ENCODE data around the gene SIVA1.

The SIVA1 gene

DNA sequence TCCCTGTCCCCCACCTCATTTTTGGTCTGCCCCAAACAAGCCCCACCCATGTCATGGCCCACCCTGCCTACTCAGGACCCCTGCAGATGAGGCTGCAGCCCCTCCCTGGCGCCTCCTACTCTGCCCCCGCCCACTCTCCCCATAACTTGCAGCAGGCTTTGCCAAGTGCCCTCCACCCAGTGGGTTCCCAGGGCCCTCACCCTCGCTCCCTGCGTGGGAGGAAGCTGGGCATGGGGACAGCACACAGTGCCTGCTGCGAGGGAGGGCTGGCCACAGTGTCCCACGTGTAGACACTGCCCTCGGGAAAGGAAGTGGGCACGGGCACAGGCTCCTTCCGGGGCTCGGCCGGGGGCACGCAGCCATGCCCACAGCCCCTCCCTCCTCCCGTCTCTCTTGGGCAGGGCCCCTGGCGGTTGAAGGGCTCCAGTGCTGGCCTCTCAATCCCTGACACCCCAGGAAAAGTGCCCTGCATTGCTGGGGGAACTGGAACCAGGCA lies 33.2 kb downstream of the SIVA1 start:
- DNase-seq: peak; percentile 36 to 74 (median 59)
- Histone ChIP-seq H3K36me3 (ENCODE audit: control insufficient read depth in 4 of 4, insufficient read depth in 4 of 4, low read length in 3 of 4) (peaks cover 1 to 64% (median 17%) of the 10 kb centered on the region in 4 experiments), H3K9me3 (ENCODE audit: control extremely low read depth in 1 of 5, control insufficient read depth in 4 of 5, insufficient read depth in 2 of 5, low read depth in 1 of 5, low read length in 4 of 5) (no peaks in the 10 kb centered on the region), H3K27me3 (replicated peaks in 2 of 5; ENCODE audit: control insufficient read depth in 4 of 5, insufficient read depth in 5 of 5, low read length in 4 of 5) (no peaks in the 10 kb centered on the region), H3K27ac (ENCODE audit: insufficient read depth in 1 of 2, low read depth in 1 of 2, low read length in 2 of 2, poor library complexity in 1 of 2, severe bottlenecking in 2 of 2) (no peak overlapping the region), H3K4me1 (ENCODE audit: control extremely low read depth in 1 of 4, control insufficient read depth in 4 of 4, insufficient read depth in 4 of 4, low read length in 3 of 4) (peaks cover 0 to 53% (median 32%) of the 10 kb centered on the region in 4 experiments), H3K4me3 (ENCODE audit: control insufficient read depth in 1 of 7, extremely low read depth in 1 of 7, insufficient read depth in 4 of 7, low read depth in 2 of 7, low read length in 6 of 7) (peak overlapping the region in 1 of 7 experiments; percentile 28)
- WGBS (ENCODE audit: insufficient coverage): 21% methylated on average over 8 of the region's 14 CpGs
- POLR2A ChIA-PET: no interaction called here
- CTCF ChIA-PET: interaction anchor here (1.2 to 1.9 kb wide), 4 partner anchors 8 to 40 kb away, joined by 3 to 7 read pairs (median 4); no protein-coding TSS in a partner anchor

DNA sequence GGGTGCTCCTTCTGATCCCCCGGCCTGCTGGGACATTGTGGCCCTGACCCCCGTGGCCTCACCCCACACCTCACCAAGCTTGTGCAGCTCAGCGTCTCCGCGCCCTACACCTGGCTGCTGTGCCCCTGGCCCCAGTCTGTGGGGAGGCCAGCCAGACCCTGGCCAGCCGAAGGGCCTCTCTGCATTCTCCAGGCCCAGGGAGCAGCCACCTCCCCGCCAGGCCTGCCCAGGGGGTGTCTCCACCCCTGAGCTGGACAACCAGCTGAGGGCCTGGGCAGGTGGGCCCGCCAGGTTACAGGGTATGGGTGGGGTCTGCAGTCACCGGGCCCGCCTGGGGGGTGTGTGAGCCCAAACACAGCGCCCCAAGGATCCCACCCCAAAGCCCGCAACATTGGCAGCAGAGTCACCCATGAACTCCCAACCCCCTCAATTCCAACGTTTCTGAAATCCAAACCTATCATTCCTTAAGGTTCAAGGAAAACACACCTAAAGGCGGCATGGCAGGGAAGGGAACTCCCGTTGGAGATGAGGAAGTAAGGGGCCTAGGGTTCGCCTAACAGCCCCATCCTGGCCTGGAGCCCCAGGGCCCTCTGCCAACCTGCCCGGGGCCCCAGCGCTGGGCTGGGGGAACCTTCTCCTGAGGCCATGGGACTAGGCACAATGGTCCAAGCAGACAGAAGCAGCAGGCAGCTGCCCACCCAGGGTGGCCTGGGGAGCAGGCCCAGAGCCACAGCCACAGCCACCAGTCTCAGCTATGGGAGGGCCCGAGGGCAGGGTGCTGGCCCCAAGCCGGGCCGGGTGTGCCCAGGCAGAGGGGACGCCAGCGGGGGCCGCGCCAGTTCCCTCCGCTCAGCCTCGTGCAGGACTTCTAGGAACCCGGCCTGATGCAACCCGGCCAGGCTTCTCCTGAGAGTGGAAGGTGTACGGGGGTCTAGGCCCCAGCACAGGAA lies 34.1 kb downstream of the SIVA1 start:
- ChIA-PET POLR2A (interaction anchor here (1.0 kb wide), 1 partner anchor 11 kb away, joined by 3 read pairs; no protein-coding TSS in a partner anchor), CTCF (interaction anchor here (1.0 to 1.9 kb wide), 8 partner anchors 9 to 39 kb away, joined by 3 to 8 read pairs (median 4); no protein-coding TSS in a partner anchor)
- WGBS (ENCODE audit: insufficient coverage): 78% methylated on average over 19 of the region's 30 CpGs
- Histone ChIP-seq H3K9me3 (ENCODE audit: control extremely low read depth in 1 of 5, control insufficient read depth in 4 of 5, insufficient read depth in 2 of 5, low read depth in 1 of 5, low read length in 4 of 5) (no peaks in the 10 kb centered on the region), H3K27ac (ENCODE audit: insufficient read depth in 1 of 2, low read depth in 1 of 2, low read length in 2 of 2, poor library complexity in 1 of 2, severe bottlenecking in 2 of 2) (peak overlapping the region in 1 of 2 experiments; percentile 34), H3K27me3 (replicated peaks in 2 of 5; ENCODE audit: control insufficient read depth in 4 of 5, insufficient read depth in 5 of 5, low read length in 4 of 5) (no peaks in the 10 kb centered on the region), H3K4me3 (ENCODE audit: control insufficient read depth in 1 of 7, extremely low read depth in 1 of 7, insufficient read depth in 4 of 7, low read depth in 2 of 7, low read length in 6 of 7) (peak overlapping the region in 2 of 7 experiments; percentile 28 to 45), H3K4me1 (ENCODE audit: control extremely low read depth in 1 of 4, control insufficient read depth in 4 of 4, insufficient read depth in 4 of 4, low read length in 3 of 4) (peaks cover 0 to 53% (median 32%) of the 10 kb centered on the region in 4 experiments), H3K36me3 (ENCODE audit: control insufficient read depth in 4 of 4, insufficient read depth in 4 of 4, low read length in 3 of 4) (peaks cover 3 to 70% (median 24%) of the 10 kb centered on the region in 4 experiments)
- no peak for DNase-seq

DNA sequence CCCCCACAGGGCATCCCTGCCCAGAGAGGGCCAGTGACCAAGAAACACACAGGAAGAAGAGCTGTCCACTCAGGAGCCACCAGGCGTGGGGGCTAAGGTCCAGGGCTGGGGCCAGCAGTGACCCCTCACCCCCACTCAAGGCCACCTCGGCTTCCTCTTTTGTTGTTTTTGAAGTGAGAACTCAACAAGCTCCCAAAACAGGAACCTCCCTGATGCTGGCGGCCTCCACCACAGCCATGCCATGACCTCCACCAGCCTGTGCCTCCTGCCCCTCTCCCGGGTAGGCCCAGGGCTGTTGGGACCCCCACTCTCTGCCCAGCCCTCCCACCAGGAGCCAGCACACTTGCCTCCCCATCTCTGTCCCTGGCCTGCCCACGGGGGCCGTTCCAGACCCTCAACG lies 34.8 kb downstream of the SIVA1 start:
- 75% methylated on average over 6 of the region's 7 CpGs for WGBS (ENCODE audit: insufficient coverage)
- POLR2A ChIA-PET: interaction anchor here (1.0 kb wide), 1 partner anchor 10 kb away, joined by 3 read pairs; no protein-coding TSS in a partner anchor
- Histone ChIP-seq H3K4me3 (ENCODE audit: control insufficient read depth in 1 of 7, extremely low read depth in 1 of 7, insufficient read depth in 4 of 7, low read depth in 2 of 7, low read length in 6 of 7) (peak overlapping the region in 1 of 7 experiments; percentile 42), H3K4me1 (ENCODE audit: control extremely low read depth in 1 of 4, control insufficient read depth in 4 of 4, insufficient read depth in 4 of 4, low read length in 3 of 4) (peaks cover 0 to 53% (median 32%) of the 10 kb centered on the region in 4 experiments), H3K9me3 (ENCODE audit: control extremely low read depth in 1 of 5, control insufficient read depth in 4 of 5, insufficient read depth in 2 of 5, low read depth in 1 of 5, low read length in 4 of 5) (no peaks in the 10 kb centered on the region), H3K27ac (ENCODE audit: insufficient read depth in 1 of 2, low read depth in 1 of 2, low read length in 2 of 2, poor library complexity in 1 of 2, severe bottlenecking in 2 of 2) (peak overlapping the region in 1 of 2 experiments; percentile 34), H3K36me3 (ENCODE audit: control insufficient read depth in 4 of 4, insufficient read depth in 4 of 4, low read length in 3 of 4) (peaks cover 3 to 74% (median 23%) of the 10 kb centered on the region in 4 experiments), H3K27me3 (replicated peaks in 2 of 5; ENCODE audit: control insufficient read depth in 4 of 5, insufficient read depth in 5 of 5, low read length in 4 of 5) (no peaks in the 10 kb centered on the region)
- CTCF ChIA-PET: interaction anchor here (1.0 to 1.9 kb wide), 8 partner anchors 10 to 38 kb away, joined by 3 to 8 read pairs (median 4); no protein-coding TSS in a partner anchor
- DNase-seq: peak in 2 of 3 donors; percentile 72 to 78

DNA sequence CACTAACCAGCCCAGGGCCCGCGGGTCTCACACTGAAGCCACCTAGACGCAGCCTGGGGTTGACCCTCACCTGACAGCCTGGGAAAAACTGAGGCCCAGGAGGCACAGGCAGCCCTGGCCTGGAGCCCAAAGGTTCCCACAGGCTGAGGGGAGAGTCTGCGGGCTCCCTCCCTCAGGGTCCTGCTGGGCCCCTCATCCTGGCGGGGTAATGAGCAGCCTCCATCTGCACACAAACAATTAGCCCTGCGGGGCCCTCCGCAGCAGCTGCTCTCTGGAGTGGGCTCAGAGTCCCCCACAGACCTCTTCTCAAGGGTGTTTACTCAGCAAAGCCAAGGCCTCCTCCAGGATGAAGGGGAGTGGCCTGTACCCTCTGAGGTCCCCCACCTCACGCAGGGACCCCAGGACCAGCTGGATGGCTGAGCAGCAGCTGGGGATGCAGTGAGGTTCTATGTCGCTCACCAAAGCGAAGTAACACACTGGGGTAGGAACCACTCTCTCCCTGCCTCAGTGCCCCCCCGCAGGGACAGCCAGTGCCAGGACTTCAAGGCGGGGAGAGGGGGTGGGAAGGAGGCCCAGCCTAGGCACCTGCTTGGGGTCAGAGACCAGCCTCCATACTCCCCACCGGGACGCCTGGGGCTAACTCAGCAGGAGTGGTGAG lies 35.3 kb downstream of the SIVA1 start:
- WGBS (ENCODE audit: insufficient coverage): 91% methylated on average over 13 of the region's 14 CpGs
- no peaks in the 10 kb centered on the region for H3K27me3 ChIP-seq (replicated peaks in 2 of 5; ENCODE audit: control insufficient read depth in 4 of 5, insufficient read depth in 5 of 5, low read length in 4 of 5)
- no peak overlapping the region for H3K4me3 ChIP-seq (ENCODE audit: control insufficient read depth in 1 of 7, extremely low read depth in 1 of 7, insufficient read depth in 4 of 7, low read depth in 2 of 7, low read length in 6 of 7)
- H3K9me3 ChIP-seq (ENCODE audit: control extremely low read depth in 1 of 5, control insufficient read depth in 4 of 5, insufficient read depth in 2 of 5, low read depth in 1 of 5, low read length in 4 of 5): no peaks in the 10 kb centered on the region
- H3K27ac ChIP-seq (ENCODE audit: insufficient read depth in 1 of 2, low read depth in 1 of 2, low read length in 2 of 2, poor library complexity in 1 of 2, severe bottlenecking in 2 of 2): peak overlapping the region in 1 of 2 experiments; percentile 34
- CTCF ChIA-PET: interaction anchor here (1.0 to 1.9 kb wide), 5 partner anchors 17 to 37 kb away, joined by 4 to 8 read pairs (median 6); no protein-coding TSS in a partner anchor
- POLR2A ChIA-PET: interaction anchor here (1.0 kb wide), 1 partner anchor 9 kb away, joined by 3 read pairs; no protein-coding TSS in a partner anchor
- peaks cover 3 to 75% (median 23%) of the 10 kb centered on the region in 4 experiments for H3K36me3 ChIP-seq (ENCODE audit: control insufficient read depth in 4 of 4, insufficient read depth in 4 of 4, low read length in 3 of 4)
- no peak for DNase-seq
- H3K4me1 ChIP-seq (ENCODE audit: control extremely low read depth in 1 of 4, control insufficient read depth in 4 of 4, insufficient read depth in 4 of 4, low read length in 3 of 4): peaks cover 0 to 58% (median 36%) of the 10 kb centered on the region in 4 experiments

DNA sequence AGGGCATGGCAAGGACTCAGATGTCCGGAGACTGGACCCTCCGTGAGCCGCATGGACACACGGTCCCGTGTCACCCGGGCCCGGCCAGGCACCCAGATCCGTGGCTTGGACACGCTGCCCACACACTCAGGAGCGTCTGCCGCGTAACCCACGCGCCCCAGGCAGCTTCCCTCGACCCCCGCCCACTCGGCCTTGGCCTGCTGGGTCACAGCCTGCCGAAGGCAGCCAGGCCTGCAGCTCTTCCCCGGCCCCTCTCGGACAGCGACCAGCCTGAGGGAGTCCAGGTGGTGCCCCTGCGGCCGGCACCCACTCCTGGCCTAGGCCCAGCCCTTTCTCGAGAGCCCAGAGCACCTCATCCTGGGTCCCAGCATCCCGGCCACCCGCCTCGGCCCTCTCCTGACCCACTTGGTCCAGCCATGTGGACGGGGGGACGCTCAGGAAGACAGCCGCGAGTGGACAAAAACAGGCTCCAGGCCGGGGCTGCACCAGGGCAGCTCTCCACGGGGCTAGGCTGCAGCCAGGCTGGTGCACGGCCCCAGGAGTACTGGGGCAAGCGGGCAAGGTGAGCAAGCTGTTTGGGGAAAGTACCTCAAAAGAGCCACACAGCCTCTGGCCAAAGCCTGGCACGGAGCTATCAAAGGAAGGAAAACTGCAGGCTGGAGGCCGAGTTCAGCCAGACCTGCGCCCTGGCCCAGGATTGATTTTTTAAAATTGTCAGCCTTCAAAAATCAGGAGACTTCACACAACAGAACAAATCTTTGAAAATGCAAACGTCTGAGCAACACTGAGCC lies 36.1 kb downstream of the SIVA1 start:
- POLR2A ChIA-PET: interaction anchor here (0.6 kb wide), 1 partner anchor 23 kb away, joined by 3 read pairs; no protein-coding TSS in a partner anchor
- Histone ChIP-seq H3K4me1 (ENCODE audit: control extremely low read depth in 1 of 4, control insufficient read depth in 4 of 4, insufficient read depth in 4 of 4, low read length in 3 of 4) (peaks cover 0 to 64% (median 43%) of the 10 kb centered on the region in 4 experiments), H3K9me3 (ENCODE audit: control extremely low read depth in 1 of 5, control insufficient read depth in 4 of 5, insufficient read depth in 2 of 5, low read depth in 1 of 5, low read length in 4 of 5) (no peaks in the 10 kb centered on the region), H3K36me3 (ENCODE audit: control insufficient read depth in 4 of 4, insufficient read depth in 4 of 4, low read length in 3 of 4) (peaks cover 3 to 75% (median 21%) of the 10 kb centered on the region in 4 experiments), H3K27me3 (replicated peaks in 2 of 5; ENCODE audit: control insufficient read depth in 4 of 5, insufficient read depth in 5 of 5, low read length in 4 of 5) (no peaks in the 10 kb centered on the region), H3K27ac (ENCODE audit: insufficient read depth in 1 of 2, low read depth in 1 of 2, low read length in 2 of 2, poor library complexity in 1 of 2, severe bottlenecking in 2 of 2) (no peak overlapping the region), H3K4me3 (ENCODE audit: control insufficient read depth in 1 of 7, extremely low read depth in 1 of 7, insufficient read depth in 4 of 7, low read depth in 2 of 7, low read length in 6 of 7) (no peak overlapping the region)
- CTCF ChIA-PET: interaction anchor here (0.7 to 1.8 kb wide), 3 partner anchors 19 to 20 kb away, joined by 3 to 8 read pairs (median 4); no protein-coding TSS in a partner anchor
- WGBS (ENCODE audit: insufficient coverage): 96% methylated on average over 39 of the region's 39 CpGs
- no peak for DNase-seq

Data from common myeloid progenitor, CD34-positive (primary cell).